Measurements from ENCODE around the gene HEXD. TPM values are rescaled to one million over a fixed set of nuclear protein-coding genes. Genes with fewer than 3 reads are reported as not detected.

The HEXD gene
- total RNA-seq, 1 donor from 2014 or later, result 21.9 TPM

GRCh38 chr17:82468692-82469091 lies 50.5 kb downstream of the HEXD start:
- Mint-ChIP-seq H3K9me3 (ENCODE audit: unreplicated experiment) (no peaks in the 10 kb centered on the region), H3K36me3 (ENCODE audit: unreplicated experiment) (peaks cover 42% of the 10 kb centered on the region), H3K27ac (ENCODE audit: unreplicated experiment) (no peak overlapping the region), H3K4me3 (ENCODE audit: unreplicated experiment) (no peak overlapping the region), H3K27me3 (ENCODE audit: unreplicated experiment) (no peaks in the 10 kb centered on the region), H3K4me1 (ENCODE audit: unreplicated experiment) (no peaks in the 10 kb centered on the region)
- no peak for DNase-seq (ENCODE audit: extremely low spot score, unreplicated experiment)
- TF ChIP-seq CTCF (IDR thresholded peaks at IDR 0.05), result no peak

- no peak for TF ChIP-seq CTCF (IDR thresholded peaks at IDR 0.05)
- Mint-ChIP-seq H3K4me3 (ENCODE audit: unreplicated experiment) (no peak overlapping the region), H3K27ac (ENCODE audit: unreplicated experiment) (no peak overlapping the region), H3K36me3 (ENCODE audit: unreplicated experiment) (peaks cover 30% of the 10 kb centered on the region), H3K27me3 (ENCODE audit: unreplicated experiment) (no peaks in the 10 kb centered on the region), H3K4me1 (ENCODE audit: unreplicated experiment) (no peaks in the 10 kb centered on the region), H3K9me3 (ENCODE audit: unreplicated experiment) (no peaks in the 10 kb centered on the region)
- no peak for DNase-seq (ENCODE audit: extremely low spot score, unreplicated experiment)
These were observed 51.9 kb downstream of the HEXD start for GRCh38 chr17:82470065-82470464.

- Mint-ChIP-seq H3K36me3 (ENCODE audit: unreplicated experiment) (peaks cover 34% of the 10 kb centered on the region), H3K9me3 (ENCODE audit: unreplicated experiment) (no peaks in the 10 kb centered on the region), H3K27ac (ENCODE audit: unreplicated experiment) (no peak overlapping the region), H3K4me3 (ENCODE audit: unreplicated experiment) (no peak overlapping the region), H3K27me3 (ENCODE audit: unreplicated experiment) (no peaks in the 10 kb centered on the region), H3K4me1 (ENCODE audit: unreplicated experiment) (no peaks in the 10 kb centered on the region)
- TF ChIP-seq CTCF (IDR thresholded peaks at IDR 0.05), result no peak
- no peak for DNase-seq (ENCODE audit: extremely low spot score, unreplicated experiment)
These were observed 56.3 kb downstream of the HEXD start for GRCh38 chr17:82474223-82475010.

- peaks cover 35% of the 10 kb centered on the region for H3K36me3 Mint-ChIP-seq (ENCODE audit: unreplicated experiment)
- peaks cover 1% of the 10 kb centered on the region for H3K4me1 Mint-ChIP-seq (ENCODE audit: unreplicated experiment)
- H3K4me3 Mint-ChIP-seq (ENCODE audit: unreplicated experiment), result no peak overlapping the region
- no peak for TF ChIP-seq CTCF (IDR thresholded peaks at IDR 0.05)
- DNase-seq (ENCODE audit: extremely low spot score, unreplicated experiment), result no peak
- no peaks in the 10 kb centered on the region for H3K27me3 Mint-ChIP-seq (ENCODE audit: unreplicated experiment)
- H3K9me3 Mint-ChIP-seq (ENCODE audit: unreplicated experiment), result no peaks in the 10 kb centered on the region
- H3K27ac Mint-ChIP-seq (ENCODE audit: unreplicated experiment), result no peak overlapping the region
These were observed 57.3 kb downstream of the HEXD start for GRCh38 chr17:82475458-82475857.

- no peak for TF ChIP-seq CTCF (IDR thresholded peaks at IDR 0.05)
- Mint-ChIP-seq H3K27me3 (ENCODE audit: unreplicated experiment) (no peaks in the 10 kb centered on the region), H3K4me1 (ENCODE audit: unreplicated experiment) (peaks cover 1% of the 10 kb centered on the region), H3K9me3 (ENCODE audit: unreplicated experiment) (no peaks in the 10 kb centered on the region), H3K27ac (ENCODE audit: unreplicated experiment) (no peak overlapping the region), H3K36me3 (ENCODE audit: unreplicated experiment) (peaks cover 36% of the 10 kb centered on the region), H3K4me3 (ENCODE audit: unreplicated experiment) (no peak overlapping the region)
- no peak for DNase-seq (ENCODE audit: extremely low spot score, unreplicated experiment)
These were observed 59.8 kb downstream of the HEXD start for GRCh38 chr17:82477934-82478333.

Data from osteocyte (in vitro differentiated cells).